Subcutaneous abdominal adipose tissue (tissue), 5 donors: Measurements from ENCODE around the gene MACROD2.

Source experiments
- H3K27ac ChIP-seq: one replicate; pipeline ENCODE4 v1.7.0; 2013; ENCODE audit warnings: low read depth, mild to moderate bottlenecking, inconsistent platforms, low read length, moderate library complexity
- H3K27me3 ChIP-seq, 5 donors: one replicate each; pipeline ENCODE4 v1.7.0; 2013; ENCODE audit warnings: low read length in 5 of 5, inconsistent platforms in 1 of 5; ENCODE audit not compliant: control insufficient read depth in 5 of 5, insufficient read depth in 4 of 5
- H3K36me3 ChIP-seq, 5 donors: one replicate each; pipeline ENCODE4 v1.7.0; 2013; ENCODE audit warnings: low read length in 5 of 5; ENCODE audit not compliant: control insufficient read depth in 5 of 5, insufficient read depth in 5 of 5
- H3K4me1 ChIP-seq, 5 donors: one replicate each; pipeline ENCODE4 v1.7.0; 2013; ENCODE audit warnings: low read length in 5 of 5, mild to moderate bottlenecking in 3 of 5, moderate library complexity in 1 of 5; ENCODE audit not compliant: control insufficient read depth in 5 of 5, insufficient read depth in 5 of 5
- H3K4me3 ChIP-seq, 5 donors: one replicate each; pipeline ENCODE4 v1.7.0; 2013; ENCODE audit warnings: low read length in 5 of 5, low read depth in 1 of 5
- H3K9ac ChIP-seq, 5 donors: one replicate each; pipeline ENCODE4 v1.7.0; 2013; ENCODE audit warnings: low read length in 5 of 5, mild to moderate bottlenecking in 4 of 5, moderate library complexity in 3 of 5
- H3K9me3 ChIP-seq, 5 donors: one replicate each; pipeline ENCODE4 v1.7.0; 2013; ENCODE audit warnings: low read length in 5 of 5; ENCODE audit not compliant: control insufficient read depth in 5 of 5
- donor health status: healthy.
- donor health status: healthy.
- donor health status: healthy.
- donor health status: healthy.
- donor health status: healthy.

Gene MACROD2

GRCh38 chr20:15297059-15297875, 1302.0 kb downstream of the MACROD2 start:
- Histone ChIP-seq H3K4me1 (no peaks in the 10 kb centered on the region), H3K4me3 (no peak overlapping the region), H3K9ac (no peak overlapping the region), H3K9me3 (no peaks in the 10 kb centered on the region), H3K27me3 (no peaks in the 10 kb centered on the region), H3K27ac (no peak overlapping the region), H3K36me3 (no peaks in the 10 kb centered on the region)

GRCh38 chr20:15302075-15302474, 1306.8 kb downstream of the MACROD2 start:
- Histone ChIP-seq H3K9me3 (no peaks in the 10 kb centered on the region), H3K27me3 (no peaks in the 10 kb centered on the region), H3K4me3 (no peak overlapping the region), H3K36me3 (no peaks in the 10 kb centered on the region), H3K27ac (no peak overlapping the region), H3K9ac (no peak overlapping the region), H3K4me1 (no peaks in the 10 kb centered on the region)

GRCh38 chr20:15310361-15310760, 1315.0 kb downstream of the MACROD2 start:
- H3K9ac ChIP-seq: no peak overlapping the region
- no peaks in the 10 kb centered on the region for H3K36me3 ChIP-seq
- peaks cover 0 to 3% (median 0%) of the 10 kb centered on the region in 5 donors for H3K9me3 ChIP-seq
- H3K4me1 ChIP-seq: no peaks in the 10 kb centered on the region
- no peaks in the 10 kb centered on the region for H3K27me3 ChIP-seq
- no peak overlapping the region for H3K27ac ChIP-seq
- no peak overlapping the region for H3K4me3 ChIP-seq

- no peak overlapping the region for H3K27ac ChIP-seq
These were observed 1321.2 kb downstream of the MACROD2 start for GRCh38 chr20:15316556-15316955.

GRCh38 chr20:15317546-15318232, 1322.4 kb downstream of the MACROD2 start:
- Histone ChIP-seq H3K4me3 (no peak overlapping the region), H3K9me3 (peaks cover 0 to 2% (median 0%) of the 10 kb centered on the region in 5 donors), H3K4me1 (peaks cover 0 to 5% (median 0%) of the 10 kb centered on the region in 5 donors), H3K27ac (no peak overlapping the region), H3K27me3 (no peaks in the 10 kb centered on the region), H3K36me3 (no peaks in the 10 kb centered on the region), H3K9ac (no peak overlapping the region)

More at GRCh38 chr20:15316556-15316955, 1321.2 kb downstream of the MACROD2 start:
- Histone ChIP-seq H3K27me3 (no peaks in the 10 kb centered on the region), H3K36me3 (no peaks in the 10 kb centered on the region), H3K9ac (no peak overlapping the region), H3K9me3 (peaks cover 0 to 2% (median 0%) of the 10 kb centered on the region in 5 donors), H3K4me3 (no peak overlapping the region), H3K4me1 (peaks cover 0 to 5% (median 0%) of the 10 kb centered on the region in 5 donors)

- H3K27ac ChIP-seq: no peak overlapping the region
- peaks cover 0 to 2% (median 0%) of the 10 kb centered on the region in 5 donors for H3K9me3 ChIP-seq
These were observed 1323.4 kb downstream of the MACROD2 start for GRCh38 chr20:15318682-15319081.

GRCh38 chr20:15319439-15319838, 1324.1 kb downstream of the MACROD2 start:
- no peaks in the 10 kb centered on the region for H3K36me3 ChIP-seq
- H3K27ac ChIP-seq: no peak overlapping the region
- H3K4me1 ChIP-seq: peaks cover 0 to 5% (median 0%) of the 10 kb centered on the region in 5 donors
- H3K9me3 ChIP-seq: peaks cover 0 to 2% (median 0%) of the 10 kb centered on the region in 5 donors
- no peak overlapping the region for H3K9ac ChIP-seq
- no peaks in the 10 kb centered on the region for H3K27me3 ChIP-seq
- no peak overlapping the region for H3K4me3 ChIP-seq

More at GRCh38 chr20:15318682-15319081, 1323.4 kb downstream of the MACROD2 start:
- H3K36me3 ChIP-seq: no peaks in the 10 kb centered on the region
- H3K4me3 ChIP-seq: no peak overlapping the region
- no peak overlapping the region for H3K9ac ChIP-seq
- H3K27me3 ChIP-seq: no peaks in the 10 kb centered on the region
- peaks cover 0 to 5% (median 0%) of the 10 kb centered on the region in 5 donors for H3K4me1 ChIP-seq

- H3K9me3 ChIP-seq: peaks cover 0 to 2% (median 0%) of the 10 kb centered on the region in 5 donors
- no peak overlapping the region for H3K9ac ChIP-seq
- no peaks in the 10 kb centered on the region for H3K27me3 ChIP-seq
- H3K4me3 ChIP-seq: no peak overlapping the region
- H3K4me1 ChIP-seq: peaks cover 0 to 5% (median 0%) of the 10 kb centered on the region in 5 donors
- no peaks in the 10 kb centered on the region for H3K36me3 ChIP-seq
- no peak overlapping the region for H3K27ac ChIP-seq
These were observed 1325.6 kb downstream of the MACROD2 start for GRCh38 chr20:15320941-15321340.

- Histone ChIP-seq H3K36me3 (no peaks in the 10 kb centered on the region), H3K4me3 (no peak overlapping the region), H3K4me1 (no peaks in the 10 kb centered on the region), H3K9ac (no peak overlapping the region), H3K9me3 (no peaks in the 10 kb centered on the region), H3K27ac (no peak overlapping the region), H3K27me3 (no peaks in the 10 kb centered on the region)
These were observed 1331.8 kb downstream of the MACROD2 start for GRCh38 chr20:15327123-15327522.

- H3K27ac ChIP-seq: no peak overlapping the region
These were observed 1332.8 kb downstream of the MACROD2 start for GRCh38 chr20:15328084-15328483.

More at GRCh38 chr20:15328084-15328483, 1332.8 kb downstream of the MACROD2 start:
- Histone ChIP-seq H3K36me3 (no peaks in the 10 kb centered on the region), H3K4me1 (no peaks in the 10 kb centered on the region), H3K9me3 (no peaks in the 10 kb centered on the region), H3K4me3 (no peak overlapping the region), H3K9ac (no peak overlapping the region), H3K27me3 (no peaks in the 10 kb centered on the region)
